ENCODE results near the gene HSBP1L1. TPM values are rescaled to one million over a fixed set of nuclear protein-coding genes. Genes with fewer than 3 reads are reported as not detected.

Gene HSBP1L1
- total RNA-seq: 10 to 100 TPM; 13.2 to 20.1 (median 17.3) TPM

- DNase-seq (ENCODE audit: low spot score) (peak; percentile 24), ATAC-seq (ENCODE audit: low FRiP score) (peak; percentile 71)
- TF ChIP-seq CTCF (IDR thresholded peaks at IDR 0.05): no peak
Measured at GRCh38 chr18:79964330-79965118, at the start of gene HSBP1L1. Gene HSBP1L1, plus strand, starts transcription at chr18:79964643. Its CDS starts 93 bp downstream, at chr18:79964736.

GRCh38 chr18:79915161-79916127 lies 49.0 kb upstream of the HSBP1L1 start:
- ATAC-seq (ENCODE audit: low FRiP score) (no peak), DNase-seq (ENCODE audit: low spot score) (no peak)
- TF ChIP-seq CTCF (IDR thresholded peaks at IDR 0.05): no peak

- TF ChIP-seq CTCF (IDR thresholded peaks at IDR 0.05): no peak
- ATAC-seq (ENCODE audit: low FRiP score) (no peak), DNase-seq (ENCODE audit: low spot score) (no peak)
Measured at GRCh38 chr18:79916128-79916494, 48.3 kb upstream of the HSBP1L1 start.

GRCh38 chr18:79916546-79917168 lies 47.8 kb upstream of the HSBP1L1 start:
- TF ChIP-seq CTCF (IDR thresholded peaks at IDR 0.05): no peak
- no peak for ATAC-seq (ENCODE audit: low FRiP score)
- DNase-seq (ENCODE audit: low spot score): peak; percentile 2

- ATAC-seq (ENCODE audit: low FRiP score): no peak
- peak; percentile 11 for DNase-seq (ENCODE audit: low spot score)
- TF ChIP-seq CTCF (IDR thresholded peaks at IDR 0.05): no peak
Measured at GRCh38 chr18:79917169-79917852, 47.1 kb upstream of the HSBP1L1 start.

- TF ChIP-seq CTCF (IDR thresholded peaks at IDR 0.05): no peak
- no peak for ATAC-seq (ENCODE audit: low FRiP score)
- DNase-seq (ENCODE audit: low spot score): no peak
Measured at GRCh38 chr18:79917853-79918614, 46.4 kb upstream of the HSBP1L1 start.
